Common myeloid progenitor, CD34-positive (primary cell): ENCODE data around the gene ADCY2.
A peak's percentile ranks its signal among the peaks of the same experiment; 100 is the strongest.

Experiments
- CTCF ChIA-PET: fragments of 350-600 bp; sonication (Branson Sonifier 250); formaldehyde crosslinking; loops from one replicate; lab custom pipeline; 2021; ENCODE audit warnings: antibody characterized with exemption; lab: Charles Lee
- POLR2A ChIA-PET: fragments of 350-600 bp; sonication (Branson Sonifier 250); formaldehyde crosslinking; loops from one replicate; lab custom pipeline; 2021; ENCODE audit warnings: antibody characterized with exemption; lab: Charles Lee
- DNase-seq, 3 donors: peaks; one replicate each; pipeline versions ENCODE4 v3.0.0 to v3.0.0-alpha.2; 2013
- H3K27ac ChIP-seq, 2 experiments: 1 replicate in 1 of 2; 2 replicates in 1 of 2; pipeline ENCODE4 v1.7.0; 2013; ENCODE audit warnings: inconsistent platforms in 2 of 2, low read length in 2 of 2, mild to moderate bottlenecking in 2 of 2, low read depth in 1 of 2, moderate library complexity in 1 of 2; ENCODE audit not compliant: severe bottlenecking in 2 of 2, insufficient read depth in 1 of 2, poor library complexity in 1 of 2
- H3K27me3 ChIP-seq, 5 experiments: replicated peaks in 2 of 5; 1 replicate in 3 of 5; 2 replicates in 2 of 5; pipeline versions ENCODE4 v1.6.1 to v1.7.0; 2013; ENCODE audit warnings: low read length in 4 of 5, mild to moderate bottlenecking in 2 of 5, moderate library complexity in 2 of 5, inconsistent platforms in 1 of 5; ENCODE audit not compliant: insufficient read depth in 5 of 5, control insufficient read depth in 4 of 5
- H3K36me3 ChIP-seq, 4 experiments: 1 replicate in 2 of 4; 2 replicates in 2 of 4; pipeline versions ENCODE4 v1.6.1 to v1.7.0; 2013; ENCODE audit warnings: low read length in 3 of 4, control low read depth in 1 of 4, mild to moderate bottlenecking in 1 of 4; ENCODE audit not compliant: control insufficient read depth in 4 of 4, insufficient read depth in 4 of 4
- H3K4me1 ChIP-seq, 4 experiments: 1 replicate in 3 of 4; 2 replicates in 1 of 4; pipeline versions ENCODE4 v1.6.1 to v1.7.1; 2013; ENCODE audit warnings: low read length in 3 of 4, mild to moderate bottlenecking in 3 of 4, control low read depth in 1 of 4, inconsistent platforms in 1 of 4, moderate library complexity in 1 of 4; ENCODE audit not compliant: control insufficient read depth in 4 of 4, insufficient read depth in 4 of 4; ENCODE audit errors: control extremely low read depth in 1 of 4
- H3K4me3 ChIP-seq, 7 experiments: 1 replicate in 4 of 7; 2 replicates in 3 of 7; pipeline versions ENCODE4 v1.5.1 to v1.7.0; 2013; ENCODE audit warnings: mild to moderate bottlenecking in 7 of 7, low read length in 6 of 7, moderate library complexity in 6 of 7, inconsistent platforms in 2 of 7, low read depth in 2 of 7, control low read depth in 1 of 7; ENCODE audit not compliant: insufficient read depth in 4 of 7, control insufficient read depth in 1 of 7; ENCODE audit errors: extremely low read depth in 1 of 7
- H3K9me3 ChIP-seq, 5 experiments: 1 replicate in 4 of 5; 2 replicates in 1 of 5; pipeline versions ENCODE4 v1.6.1 to v1.7.1; 2013; ENCODE audit warnings: low read length in 4 of 5, mild to moderate bottlenecking in 2 of 5, inconsistent platforms in 1 of 5, low read depth in 1 of 5, moderate library complexity in 1 of 5; ENCODE audit not compliant: control insufficient read depth in 4 of 5, insufficient read depth in 2 of 5; ENCODE audit errors: control extremely low read depth in 1 of 5
- WGBS: methylation state at CpG from one replicate; pipeline ENCODE4 v1.1.5; 2013; ENCODE audit not compliant: insufficient coverage; 5-methylcytosine and 5-hydroxymethylcytosine counted together

Gene ADCY2

GRCh38 chr5:7846327-7846726 is 450.4 kb downstream of the ADCY2 start:
- no peak for DNase-seq
- Histone ChIP-seq H3K36me3 (no peaks in the 10 kb centered on the region), H3K27ac (no peak overlapping the region), H3K4me1 (peaks cover 0 to 17% (median 11%) of the 10 kb centered on the region in 4 experiments), H3K27me3 (peaks cover 0 to 45% (median 23%) of the 10 kb centered on the region in 5 experiments), H3K4me3 (no peak overlapping the region), H3K9me3 (no peaks in the 10 kb centered on the region)
- WGBS: 94% methylated on average over 2 of the region's 5 CpGs
- POLR2A ChIA-PET: no interaction called here
- CTCF ChIA-PET: interaction anchor here (1.2 to 1.7 kb wide), 3 partner anchors 10 to 23 kb away, joined by 3 to 6 read pairs (median 5); partner anchors contain the start of genes FASTKD3 and MTRR

GRCh38 chr5:7848296-7848695 is 452.4 kb downstream of the ADCY2 start:
- Histone ChIP-seq H3K27me3 (peaks cover 0 to 48% (median 23%) of the 10 kb centered on the region in 5 experiments), H3K36me3 (no peaks in the 10 kb centered on the region), H3K27ac (no peak overlapping the region), H3K4me1 (peaks cover 0 to 17% (median 11%) of the 10 kb centered on the region in 4 experiments), H3K4me3 (no peak overlapping the region), H3K9me3 (no peaks in the 10 kb centered on the region)
- no peak for DNase-seq
- POLR2A ChIA-PET: no interaction called here
- no CpG with 5 or more reads among the region's 2 CpGs for WGBS
- CTCF ChIA-PET: interaction anchor here (0.7 kb wide), 1 partner anchor 32 kb away, joined by 3 read pairs; no protein-coding TSS in a partner anchor

DNA sequence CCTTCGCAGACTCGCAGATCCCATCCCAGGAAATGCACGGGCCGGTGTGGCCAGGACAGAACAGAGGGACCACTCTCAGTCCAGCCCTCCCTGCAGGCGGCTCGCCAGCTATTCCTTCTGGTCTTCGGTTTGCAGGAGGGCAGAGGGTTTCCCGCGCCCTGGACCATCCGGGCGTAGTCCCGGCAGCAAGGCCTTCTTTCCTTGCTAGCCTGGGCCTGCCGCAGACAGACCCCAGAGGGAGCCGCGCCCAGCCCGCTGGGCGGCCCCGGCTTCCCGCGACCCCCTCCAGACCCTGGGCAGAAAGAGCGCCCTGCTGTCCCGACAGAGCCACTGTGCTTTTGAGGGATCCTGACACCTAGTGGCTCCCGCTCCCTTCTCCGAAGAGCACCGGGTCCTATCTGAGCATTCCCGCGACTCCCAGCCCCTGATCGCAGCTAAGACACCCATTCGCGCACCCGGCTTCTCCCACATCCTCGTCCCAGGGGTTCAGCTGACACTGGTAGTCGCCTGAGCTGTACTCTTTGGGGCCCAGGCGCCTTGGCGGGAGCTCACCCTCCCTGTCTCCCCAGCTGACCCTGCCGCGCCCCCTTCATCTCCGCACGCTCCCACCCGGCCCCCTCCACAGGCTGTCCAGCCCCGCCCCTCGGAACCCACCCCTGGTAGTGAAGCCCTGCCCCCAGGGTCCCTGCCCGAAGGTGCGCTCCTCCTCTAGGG is 453.9 kb downstream of the ADCY2 start:
- POLR2A ChIA-PET: no interaction called here
- no peaks in the 10 kb centered on the region for H3K36me3 ChIP-seq
- CTCF ChIA-PET: interaction anchor here (2.2 kb wide), 1 partner anchor 11 kb away, joined by 8 read pairs; no protein-coding TSS in a partner anchor
- WGBS: 2% methylated on average over 40 of the region's 44 CpGs
- H3K27ac ChIP-seq: no peak overlapping the region
- H3K4me3 ChIP-seq: peak overlapping the region in 6 of 7 experiments; percentile 4 to 74 (median 46)
- DNase-seq: peak in 2 of 3 donors; percentile 13 to 31
- peaks cover 0 to 17% (median 11%) of the 10 kb centered on the region in 4 experiments for H3K4me1 ChIP-seq
- H3K27me3 ChIP-seq: peaks cover 0 to 43% (median 25%) of the 10 kb centered on the region in 5 experiments
- no peaks in the 10 kb centered on the region for H3K9me3 ChIP-seq

DNA sequence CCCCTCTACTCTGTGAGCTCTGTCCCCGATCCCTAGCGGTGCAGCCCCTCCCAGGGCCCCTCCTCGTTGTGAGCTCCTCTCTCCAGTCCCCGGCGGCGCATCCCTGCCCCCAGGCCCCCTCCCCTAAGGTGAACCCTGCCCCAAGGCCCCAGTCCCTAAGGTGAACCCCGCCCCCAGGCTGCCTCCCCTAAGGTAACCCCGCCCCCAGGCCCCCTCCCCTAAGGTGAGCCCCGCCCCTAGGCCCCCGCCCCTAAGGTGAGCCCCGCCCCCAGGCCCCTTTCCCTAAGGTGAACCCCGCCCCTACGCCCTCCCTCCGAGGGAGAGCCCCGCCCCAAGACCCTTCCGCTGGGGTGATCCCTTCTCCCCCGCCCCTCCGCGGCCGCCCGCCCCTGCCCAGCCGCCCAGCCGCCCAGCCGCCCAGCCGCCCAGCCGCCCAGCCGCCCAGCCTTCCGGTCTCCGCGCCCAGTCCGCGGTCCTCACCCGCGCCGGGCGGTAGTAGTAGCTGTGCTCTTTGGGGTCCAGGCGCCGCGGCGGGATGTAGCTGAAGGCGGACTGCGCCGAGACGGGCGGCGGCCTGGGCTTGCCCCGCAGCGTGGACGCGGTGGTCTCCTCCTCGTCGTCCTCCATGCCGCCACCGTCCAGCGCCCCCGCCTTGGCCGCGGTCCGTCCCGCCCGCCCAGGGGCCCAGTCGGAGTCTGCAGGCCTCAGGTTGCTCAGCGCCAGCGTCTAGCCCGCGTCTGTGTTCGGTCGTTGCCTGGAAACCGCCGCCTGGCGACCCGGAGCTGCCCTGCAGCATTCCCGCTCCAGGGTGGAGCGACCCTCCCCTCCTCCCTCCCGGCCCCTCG is 454.7 kb downstream of the ADCY2 start, which contains the start of gene CFAP90:
TSS of gene CFAP90 (minus strand) at position 739 of the 845 bp plus-strand sequence. CDS start at position 627, 112 bp downstream.
- Histone ChIP-seq H3K27me3 (peaks cover 0 to 43% (median 25%) of the 10 kb centered on the region in 5 experiments), H3K4me1 (peaks cover 0 to 17% (median 11%) of the 10 kb centered on the region in 4 experiments), H3K36me3 (no peaks in the 10 kb centered on the region), H3K4me3 (peak within 1 kb of the TSS in 6 of 7 experiments; percentile 33 to 74 (median 64)), H3K9me3 (no peaks in the 10 kb centered on the region), H3K27ac (no peak within 1 kb of the TSS)
- DNase-seq: peak; percentile 52 to 68 (median 53)
- CTCF ChIA-PET: interaction anchor here (1.1 to 2.2 kb wide), 3 partner anchors 10 to 19 kb away, joined by 3 to 8 read pairs (median 3); partner anchors contain the start of genes FASTKD3 and MTRR
- 0% methylated on average over 29 of the region's 76 CpGs for WGBS
- POLR2A ChIA-PET: no interaction called here

DNA sequence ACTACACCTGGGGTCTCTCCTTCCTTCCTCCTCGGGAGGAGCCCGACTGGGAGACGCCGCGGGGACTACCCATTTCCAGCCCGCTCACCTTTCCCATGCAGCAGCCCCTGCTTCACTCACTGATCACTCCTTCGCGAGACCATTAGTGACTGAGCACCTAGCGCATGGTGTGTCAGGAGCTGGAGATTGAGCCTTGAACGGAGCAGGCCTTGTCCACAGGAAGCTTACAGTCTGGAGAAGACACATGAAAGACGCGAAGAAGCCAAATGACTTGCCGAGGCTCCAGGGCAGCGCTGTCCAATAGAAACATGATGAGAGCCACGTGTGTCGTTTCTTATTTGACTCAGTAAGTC is 455.3 kb downstream of the ADCY2 start:
- H3K9me3 ChIP-seq: no peaks in the 10 kb centered on the region
- DNase-seq: peak in 1 of 3 donors; percentile 13
- no peak overlapping the region for H3K27ac ChIP-seq
- H3K36me3 ChIP-seq: no peaks in the 10 kb centered on the region
- peaks cover 0 to 17% (median 11%) of the 10 kb centered on the region in 4 experiments for H3K4me1 ChIP-seq
- CTCF ChIA-PET: interaction anchor here (1.1 to 2.2 kb wide), 4 partner anchors 9 to 19 kb away, joined by 3 to 8 read pairs (median 3); partner anchors contain the start of genes FASTKD3 and MTRR
- peak overlapping the region in 4 of 7 experiments; percentile 33 to 74 (median 64) for H3K4me3 ChIP-seq
- POLR2A ChIA-PET: no interaction called here
- WGBS: 65% methylated on average over 16 of the region's 16 CpGs
- peaks cover 0 to 41% (median 25%) of the 10 kb centered on the region in 5 experiments for H3K27me3 ChIP-seq

GRCh38 chr5:7851617-7852289 is 455.8 kb downstream of the ADCY2 start:
- H3K27me3 ChIP-seq: peaks cover 0 to 36% (median 25%) of the 10 kb centered on the region in 5 experiments
- H3K9me3 ChIP-seq: no peaks in the 10 kb centered on the region
- POLR2A ChIA-PET: no interaction called here
- peak in 1 of 3 donors; percentile 14 for DNase-seq
- no peaks in the 10 kb centered on the region for H3K36me3 ChIP-seq
- CTCF ChIA-PET: interaction anchor here (1.2 to 1.5 kb wide), 2 partner anchors 14 to 17 kb away, joined by 3 read pairs; partner anchors contain the start of genes FASTKD3 and MTRR
- 87% methylated on average over 7 of the region's 8 CpGs for WGBS
- H3K4me3 ChIP-seq: no peak overlapping the region
- peaks cover 0 to 17% (median 11%) of the 10 kb centered on the region in 4 experiments for H3K4me1 ChIP-seq
- no peak overlapping the region for H3K27ac ChIP-seq
